Sigmoid colon (tissue), 7 donors: ENCODE results near the gene DIAPH2. TPM values are rescaled to one million over a fixed set of nuclear protein-coding genes. Genes with fewer than 3 reads are reported as not detected.

Experiments
- DNase-seq: peaks from one replicate; pipeline ENCODE4 v3.0.0-alpha.2; 2019
- H3K27ac ChIP-seq, 4 donors: fragments of 200-600 bp; sonication (generic); one replicate each; pipeline ENCODE4 v1.5.1; 2016 to 2019; ENCODE audit warnings: mild to moderate bottlenecking in 1 of 4
- H3K27me3 ChIP-seq, 3 donors: fragments of 200-600 bp; sonication (generic); one replicate each; pipeline ENCODE4 v1.5.1; 2019; ENCODE audit warnings: mild to moderate bottlenecking in 1 of 3
- H3K36me3 ChIP-seq, 4 donors: fragments of 200-600 bp; sonication (generic); one replicate each; pipeline ENCODE4 v1.5.1; 2016 to 2019
- H3K4me1 ChIP-seq, 4 donors: fragments of 200-600 bp; sonication (generic); one replicate each; pipeline ENCODE4 v1.5.1; 2017 to 2019
- H3K4me3 ChIP-seq, 4 donors: fragments of 200-600 bp; sonication (generic); one replicate each; pipeline ENCODE4 v1.5.1; 2017 to 2019; ENCODE audit warnings: mild to moderate bottlenecking in 2 of 4, moderate library complexity in 1 of 4
- H3K9me3 ChIP-seq, 4 donors: fragments of 200-600 bp in 3 of 4; sonication (generic) in 3 of 4; one replicate each; pipeline versions ENCODE4 v1.5.1 to v1.6.1; 2013 to 2019
- CTCF ChIP-seq, 4 experiments: fragments of 450-650 bp in 3 of 4; fragments of 200-600 bp in 1 of 4; IDR thresholded peaks; one replicate each; pipeline ENCODE4 v1.5.1; 2016 to 2019; ENCODE audit warnings: antibody characterized with exemption in 4 of 4, mild to moderate bottlenecking in 3 of 4, moderate library complexity in 2 of 4
- EP300 ChIP-seq, 4 donors: sonication (generic); formaldehyde crosslinking; IDR thresholded peaks; one replicate each; pipeline ENCODE4 v1.6.1; 2017; ENCODE audit warnings: antibody characterized with exemption in 4 of 4
- POLR2A ChIP-seq, 2 donors: fragments of 450-650 bp; IDR thresholded peaks; one replicate each; pipeline ENCODE4 v1.6.1; 2016; ENCODE audit warnings: antibody characterized with exemption in 2 of 2, mild to moderate bottlenecking in 2 of 2, moderate library complexity in 2 of 2
- POLR2AphosphoS5 ChIP-seq, 4 donors: sonication (generic); formaldehyde crosslinking; IDR thresholded peaks; one replicate each; pipeline ENCODE4 v1.6.1; 2017; ENCODE audit warnings: antibody characterized with exemption in 4 of 4
- WGBS, 2 donors: extraction: QIAGEN DNeasy Blood & Tissue Kit; methylation state at CpG; one replicate each; pipeline ENCODE4 v1.1.7; 2013; 5-methylcytosine and 5-hydroxymethylcytosine counted together
- intact Hi-C: fragments of 100-400 bp; cut with DNase I; formaldehyde crosslinking; loops from one replicate; pipeline ENCODE4 v1.15.1; 2023
- polyA plus RNA-seq, 3 donors: library from polyadenylated mRNA; stranded (reverse); fragments of 200-250 nt; gene quantifications; one replicate each; pipeline ENCODE4 v1.2.3, GENCODE V29; 2013
- total RNA-seq, 4 donors: library from RNA; depleted of rRNA; stranded (reverse); fragments of >200 nt; gene quantifications; one replicate each; pipeline ENCODE4 v1.1.0, GENCODE V29; 2016
- donor health status: healthy with polysubstance abuse.
- donor health status: Bipolar disorder and iron deficiency.
- donor health status: healthy.

DIAPH2 gene
- total and polyA plus RNA-seq, 7 donors = 6.6 to 31.3 (median 21.7) TPM

- intact Hi-C loops = no loop called here
- H3K4me3 ChIP-seq = no peak overlapping the region
- 42 to 68% methylated on average over 7 of the region's 7 CpGs for WGBS, 2 donors
- TF ChIP-seq POLR2AphosphoS5 (IDR thresholded peaks at IDR 0.05) = no peak
- no peak for TF ChIP-seq EP300 (IDR thresholded peaks at IDR 0.05)
- no peak for TF ChIP-seq POLR2A (IDR thresholded peaks at IDR 0.05)
- TF ChIP-seq CTCF (IDR thresholded peaks at IDR 0.05) = no peak
- DNase-seq = no peak
- no peaks in the 10 kb centered on the region for H3K4me1 ChIP-seq
- no peak overlapping the region for H3K27ac ChIP-seq
- H3K36me3 ChIP-seq = no peaks in the 10 kb centered on the region
- H3K27me3 ChIP-seq = no peaks in the 10 kb centered on the region
- no peaks in the 10 kb centered on the region for H3K9me3 ChIP-seq
Observed at GRCh38 chrX:97159916-97160800, 475.5 kb downstream of the DIAPH2 start.

GRCh38 chrX:97167333-97167732 lies 482.7 kb downstream of the DIAPH2 start:
- no peaks in the 10 kb centered on the region for H3K36me3 ChIP-seq
- no peak for DNase-seq
- H3K27ac ChIP-seq = no peak overlapping the region
- H3K9me3 ChIP-seq = no peaks in the 10 kb centered on the region
- WGBS, 2 donors = 96 to 98% methylated on average over 1 of the region's 1 CpG
- no peak for TF ChIP-seq CTCF (IDR thresholded peaks at IDR 0.05)
- TF ChIP-seq EP300 (IDR thresholded peaks at IDR 0.05) = no peak
- TF ChIP-seq POLR2A (IDR thresholded peaks at IDR 0.05) = no peak
- TF ChIP-seq POLR2AphosphoS5 (IDR thresholded peaks at IDR 0.05) = no peak
- intact Hi-C loops = no loop called here
- H3K4me3 ChIP-seq = no peak overlapping the region
- no peaks in the 10 kb centered on the region for H3K27me3 ChIP-seq
- no peaks in the 10 kb centered on the region for H3K4me1 ChIP-seq

DNA sequence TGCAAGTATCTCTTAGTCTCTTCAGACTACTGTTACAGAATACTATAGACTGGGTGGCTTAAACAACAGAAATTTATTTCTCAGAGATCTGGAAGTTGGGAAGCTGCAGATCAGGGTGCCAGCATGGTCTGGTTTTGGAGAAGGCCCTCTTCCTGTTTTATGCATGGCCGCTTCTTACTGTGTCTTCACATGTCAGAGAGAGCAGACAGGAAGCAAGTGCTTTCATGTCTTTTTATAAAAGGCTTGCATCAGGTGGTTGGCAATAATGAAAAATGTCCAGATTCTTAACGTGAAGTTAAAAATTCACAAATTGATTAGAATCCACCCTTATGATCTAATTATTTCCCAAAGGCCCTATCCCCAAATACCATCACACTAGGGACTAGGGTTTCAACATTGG lies 484.0 kb downstream of the DIAPH2 start:
- Histone ChIP-seq H3K27ac (no peak overlapping the region), H3K36me3 (no peaks in the 10 kb centered on the region), H3K4me1 (no peaks in the 10 kb centered on the region), H3K9me3 (no peaks in the 10 kb centered on the region), H3K4me3 (no peak overlapping the region), H3K27me3 (no peaks in the 10 kb centered on the region)
- WGBS, 2 donors = 66 to 89% methylated on average over 2 of the region's 2 CpGs
- no peak for DNase-seq
- TF ChIP-seq CTCF (IDR thresholded peaks at IDR 0.05) = no peak
- intact Hi-C loops = no loop called here

DNA sequence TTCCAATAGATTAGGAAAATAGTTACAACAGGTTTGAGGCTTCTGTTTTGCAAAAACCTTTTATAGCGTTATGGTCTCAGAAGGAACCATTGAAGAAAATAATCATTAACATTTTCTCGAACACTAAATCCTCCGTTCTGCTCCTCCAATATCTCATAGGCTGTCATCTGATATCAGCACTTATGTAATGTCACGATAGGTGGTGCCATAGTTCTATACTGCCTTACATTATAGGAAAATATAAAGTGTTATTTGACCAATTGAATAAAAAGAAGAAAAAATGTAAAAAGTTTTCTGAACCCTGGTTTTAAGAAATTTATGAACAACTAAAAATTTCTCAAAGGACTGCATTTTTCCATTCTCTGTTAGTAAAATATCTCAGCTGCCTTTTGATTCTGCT lies 490.5 kb downstream of the DIAPH2 start:
- Histone ChIP-seq H3K9me3 (no peaks in the 10 kb centered on the region), H3K27me3 (no peaks in the 10 kb centered on the region), H3K4me3 (no peak overlapping the region), H3K4me1 (no peaks in the 10 kb centered on the region), H3K36me3 (no peaks in the 10 kb centered on the region), H3K27ac (no peak overlapping the region)
- TF ChIP-seq EP300 (IDR thresholded peaks at IDR 0.05) (no peak), POLR2AphosphoS5 (IDR thresholded peaks at IDR 0.05) (no peak), CTCF (IDR thresholded peaks at IDR 0.05) (no peak), POLR2A (IDR thresholded peaks at IDR 0.05) (no peak)
- 95 to 96% methylated on average over 4 of the region's 4 CpGs for WGBS, 2 donors
- no peak for DNase-seq
- intact Hi-C loops = no loop called here

DNA sequence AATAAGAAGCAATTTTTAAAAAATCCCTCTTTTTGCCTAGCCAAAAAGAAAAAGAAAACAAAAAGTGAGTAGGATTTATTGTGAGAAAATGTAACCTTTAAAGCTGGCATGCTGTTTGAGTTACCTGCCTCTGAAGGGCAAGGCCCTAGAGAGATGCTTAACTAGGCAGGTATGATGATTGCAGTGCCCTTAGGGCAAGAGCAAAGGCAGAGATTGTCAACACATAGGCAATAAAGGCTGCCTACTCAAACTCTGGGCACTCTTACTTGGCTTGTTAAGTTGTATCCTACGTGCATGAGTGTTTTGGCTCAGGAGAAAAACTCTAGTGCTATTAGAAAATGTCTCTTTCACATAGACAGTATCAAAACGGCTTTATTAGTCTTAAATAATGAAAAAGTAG lies 505.0 kb downstream of the DIAPH2 start:
- H3K9me3 ChIP-seq = no peaks in the 10 kb centered on the region
- no peaks in the 10 kb centered on the region for H3K36me3 ChIP-seq
- H3K27ac ChIP-seq = no peak overlapping the region
- 26 to 71% methylated on average over 2 of the region's 2 CpGs for WGBS, 2 donors
- no peak overlapping the region for H3K4me3 ChIP-seq
- no peak for TF ChIP-seq POLR2AphosphoS5 (IDR thresholded peaks at IDR 0.05)
- TF ChIP-seq EP300 (IDR thresholded peaks at IDR 0.05) = no peak
- TF ChIP-seq POLR2A (IDR thresholded peaks at IDR 0.05) = no peak
- no peak for TF ChIP-seq CTCF (IDR thresholded peaks at IDR 0.05)
- H3K27me3 ChIP-seq = peaks cover 0 to 2% (median 0%) of the 10 kb centered on the region in 3 donors
- H3K4me1 ChIP-seq = no peaks in the 10 kb centered on the region
- intact Hi-C loops = no loop called here
- DNase-seq = no peak
